ENCODE data around the gene CORT. TPM values are rescaled to one million over a fixed set of nuclear protein-coding genes. Genes with fewer than 3 reads are reported as not detected.

Gene CORT
- total RNA-seq: 0.12 and 0.13 TPM in 2 replicates

DNA sequence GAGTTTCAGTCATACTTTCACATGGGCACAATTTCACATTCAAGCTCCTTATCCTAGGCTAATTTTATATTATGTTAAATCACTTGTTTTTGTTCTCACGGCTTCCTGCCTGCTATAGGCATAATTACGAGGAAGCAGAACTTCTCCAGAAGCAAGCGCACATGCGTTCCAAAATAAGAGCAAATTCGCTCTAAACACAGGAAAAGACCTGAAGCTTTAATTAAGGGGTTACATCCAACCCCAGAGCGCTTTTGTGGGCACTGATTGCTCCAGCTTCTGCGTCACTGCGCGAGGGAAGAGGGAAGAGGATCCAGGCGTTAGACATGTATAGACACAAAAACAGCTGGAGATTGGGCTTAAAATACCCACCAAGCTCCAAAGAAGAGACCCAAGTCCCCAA, at the start of gene CORT:
Gene CORT, plus strand, starts transcription at position 281 of the 400 bp plus-strand sequence. CDS start 193 bp downstream, outside the sequence.

DNA sequence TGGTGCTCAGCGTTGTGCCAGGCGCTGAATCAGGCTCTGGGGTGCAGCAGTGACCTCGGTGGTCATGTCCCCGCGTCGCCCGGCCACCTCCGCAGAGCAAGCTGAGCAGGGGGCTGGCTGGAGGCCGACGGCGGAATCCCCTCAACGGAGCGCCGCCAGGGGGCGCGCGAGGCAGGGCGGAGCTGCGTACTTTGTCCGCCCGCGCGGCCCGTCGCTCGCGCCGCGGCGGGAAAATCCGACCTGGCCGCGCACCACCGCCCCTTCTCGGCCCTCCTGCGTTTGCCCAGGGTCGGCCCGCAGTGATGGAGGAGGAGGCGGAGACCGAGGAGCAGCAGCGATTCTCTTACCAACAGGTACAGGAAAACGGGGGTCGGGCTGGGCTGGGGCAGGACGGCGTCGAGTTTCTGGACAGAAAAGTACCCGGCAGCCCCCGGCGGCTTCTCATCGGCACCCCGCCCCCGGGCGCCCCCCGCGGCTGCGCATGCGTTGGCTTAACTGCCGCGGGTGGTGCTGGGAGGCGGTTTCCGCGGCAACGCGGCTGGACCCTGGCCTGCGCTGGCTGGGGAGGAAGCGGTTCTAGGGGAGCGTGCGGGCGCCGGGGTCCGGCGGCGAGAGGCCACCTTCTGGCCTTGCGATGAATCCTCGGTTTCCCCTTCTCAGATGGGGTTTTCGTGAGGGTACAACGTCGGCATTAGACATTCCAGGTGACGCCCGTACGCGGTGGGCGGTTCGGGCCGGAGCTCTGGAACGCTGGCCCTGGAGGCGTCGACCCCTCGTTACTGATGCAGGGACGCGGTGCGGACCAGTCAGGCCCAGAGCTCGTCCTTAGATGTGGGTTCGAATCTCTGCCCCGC, 19.4 kb upstream of the CORT start, which contains the start of gene CENPS:
Gene CENPS, plus strand, starts transcription at position 218 of the 854 bp plus-strand sequence. Its CDS starts 85 bp downstream, at position 303.

DNA sequence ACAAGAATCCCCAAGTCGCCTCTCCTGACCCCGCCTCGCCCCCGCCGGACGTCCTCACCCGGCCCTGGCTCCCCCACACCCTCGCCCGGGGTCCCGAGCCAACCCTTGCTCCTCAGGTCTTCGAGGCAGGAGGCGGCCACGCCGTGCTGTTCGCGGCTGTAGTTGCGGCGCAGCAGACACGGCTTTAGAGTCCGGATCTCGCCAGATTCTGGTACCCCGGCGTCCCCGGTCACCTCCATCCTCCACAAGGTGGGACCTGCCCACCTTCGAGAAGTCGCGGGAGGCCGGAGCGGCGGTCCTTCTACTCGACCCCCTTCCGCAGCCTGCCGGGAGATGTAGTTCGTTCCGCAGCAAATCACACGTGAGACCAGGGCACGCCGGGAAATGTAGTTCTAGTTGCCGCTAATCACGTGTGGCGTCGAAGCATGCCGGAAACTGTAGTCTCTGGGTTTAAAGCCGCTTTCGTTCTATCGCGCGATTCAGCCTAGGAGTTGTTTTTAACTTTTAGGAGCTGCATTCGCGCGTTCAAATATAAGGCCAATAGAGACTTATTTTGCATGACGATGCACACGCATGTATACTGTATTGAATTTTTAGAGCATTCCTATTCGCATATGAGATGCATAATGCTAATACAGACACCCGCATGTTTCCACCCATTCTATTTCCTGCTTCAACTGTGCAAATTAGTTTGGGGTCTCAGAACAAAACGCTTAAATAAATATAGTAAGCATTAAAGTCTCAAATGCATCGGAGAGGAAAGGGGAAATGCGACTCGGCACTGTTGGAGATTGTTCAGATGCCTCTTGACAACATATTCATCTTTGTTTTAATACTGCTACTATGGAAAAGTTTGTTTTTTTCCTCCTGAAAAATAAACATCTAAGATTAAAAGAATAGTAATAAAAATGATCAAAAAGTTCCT, 22.7 kb downstream of the CORT start, which contains the start of gene DFFA:
Gene DFFA, minus strand, starts transcription at position 310 of the 925 bp plus-strand sequence. Its CDS starts 71 bp downstream, at position 239.

GRCh38 chr1:10474613-10475507, 25.0 kb downstream of the CORT start, which contains the start of gene PEX14:
Gene PEX14 (plus strand): TSS chr1:10474950. CDS start chr1:10474967, 17 bp downstream.

Other genes starting within 250 kb of the CORT start
- gene KIF1B, start 239.5 kb upstream of the CORT start, total RNA-seq: 23.9 and 34.6 TPM in 2 replicates
- 71.4 and 137 TPM in 2 replicates for gene PGD, start 51.0 kb upstream of the CORT start, total RNA-seq
- gene CENPS, start 19.6 kb upstream of the CORT start, total RNA-seq: 12.7 and 17.7 TPM in 2 replicates
- gene DFFA, start 22.5 kb downstream of the CORT start, total RNA-seq: 42.8 and 43.1 TPM in 2 replicates
- gene PEX14, start 24.9 kb downstream of the CORT start, total RNA-seq: 11.2 and 13.9 TPM in 2 replicates